ENCODE data around the gene GRB7.

DNA sequence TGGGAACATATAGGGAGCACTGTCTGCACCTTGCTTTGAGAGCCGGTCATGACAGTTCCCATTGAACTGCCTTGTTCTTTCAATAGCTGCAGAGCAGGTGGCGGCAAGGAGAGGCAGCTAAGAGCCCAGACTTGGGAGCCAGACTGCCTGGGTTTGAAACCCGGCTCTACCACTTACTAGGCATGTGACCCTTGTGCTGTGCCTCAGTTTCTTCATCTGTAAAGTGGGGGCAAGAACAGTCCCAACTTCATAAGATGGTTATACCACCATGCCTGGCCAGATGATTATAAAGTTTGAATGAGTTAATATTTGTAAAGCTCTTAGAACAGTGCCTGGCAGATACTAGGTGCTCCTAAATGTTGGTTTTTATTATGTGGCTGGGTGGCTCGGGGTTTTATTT lies 23.5 kb upstream of the GRB7 start:
- no peak for TF ChIP-seq EZH2 (IDR thresholded peaks at IDR 0.05; ENCODE audit: low read length)
- TF ChIP-seq, protein P1, sequence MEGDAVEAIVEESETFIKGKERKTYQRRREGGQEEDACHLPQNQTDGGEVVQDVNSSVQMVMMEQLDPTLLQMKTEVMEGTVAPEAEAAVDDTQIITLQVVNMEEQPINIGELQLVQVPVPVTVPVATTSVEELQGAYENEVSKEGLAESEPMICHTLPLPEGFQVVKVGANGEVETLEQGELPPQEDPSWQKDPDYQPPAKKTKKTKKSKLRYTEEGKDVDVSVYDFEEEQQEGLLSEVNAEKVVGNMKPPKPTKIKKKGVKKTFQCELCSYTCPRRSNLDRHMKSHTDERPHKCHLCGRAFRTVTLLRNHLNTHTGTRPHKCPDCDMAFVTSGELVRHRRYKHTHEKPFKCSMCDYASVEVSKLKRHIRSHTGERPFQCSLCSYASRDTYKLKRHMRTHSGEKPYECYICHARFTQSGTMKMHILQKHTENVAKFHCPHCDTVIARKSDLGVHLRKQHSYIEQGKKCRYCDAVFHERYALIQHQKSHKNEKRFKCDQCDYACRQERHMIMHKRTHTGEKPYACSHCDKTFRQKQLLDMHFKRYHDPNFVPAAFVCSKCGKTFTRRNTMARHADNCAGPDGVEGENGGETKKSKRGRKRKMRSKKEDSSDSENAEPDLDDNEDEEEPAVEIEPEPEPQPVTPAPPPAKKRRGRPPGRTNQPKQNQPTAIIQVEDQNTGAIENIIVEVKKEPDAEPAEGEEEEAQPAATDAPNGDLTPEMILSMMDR (optimal IDR thresholded peaks at IDR 0.05 in 1 of 3, IDR thresholded peaks at IDR 0.05 in 1 of 3, conservative IDR thresholded peaks at IDR 0.05 in 1 of 3; ENCODE audit: extremely low read depth in 1 of 3, insufficient read depth in 2 of 3, low read length in 3 of 3) = no peak
